Left renal pelvis (tissue), 4 donors: ENCODE measurements around the gene CAMTA1. TPM values are rescaled to one million over a fixed set of nuclear protein-coding genes. Genes with fewer than 3 reads are reported as not detected.

ENCODE experiments used
- DNase-seq, 4 donors: peaks; one replicate each; pipeline ENCODE4 v3.0.0-alpha.2; 2013; ENCODE audit warnings: low read depth in 4 of 4, low spot score in 3 of 4
- polyA plus RNA-seq, 4 donors: library from polyadenylated mRNA; unstranded; fragments of 120-200 nt; gene quantifications; one replicate each; pipeline ENCODE4 v1.2.1, GENCODE V29; 2013; ENCODE audit not compliant: insufficient read length in 4 of 4

CAMTA1 gene
- polyA plus RNA-seq, 4 donors, result 50.7 to 99.9 (median 87.8) TPM

DNA sequence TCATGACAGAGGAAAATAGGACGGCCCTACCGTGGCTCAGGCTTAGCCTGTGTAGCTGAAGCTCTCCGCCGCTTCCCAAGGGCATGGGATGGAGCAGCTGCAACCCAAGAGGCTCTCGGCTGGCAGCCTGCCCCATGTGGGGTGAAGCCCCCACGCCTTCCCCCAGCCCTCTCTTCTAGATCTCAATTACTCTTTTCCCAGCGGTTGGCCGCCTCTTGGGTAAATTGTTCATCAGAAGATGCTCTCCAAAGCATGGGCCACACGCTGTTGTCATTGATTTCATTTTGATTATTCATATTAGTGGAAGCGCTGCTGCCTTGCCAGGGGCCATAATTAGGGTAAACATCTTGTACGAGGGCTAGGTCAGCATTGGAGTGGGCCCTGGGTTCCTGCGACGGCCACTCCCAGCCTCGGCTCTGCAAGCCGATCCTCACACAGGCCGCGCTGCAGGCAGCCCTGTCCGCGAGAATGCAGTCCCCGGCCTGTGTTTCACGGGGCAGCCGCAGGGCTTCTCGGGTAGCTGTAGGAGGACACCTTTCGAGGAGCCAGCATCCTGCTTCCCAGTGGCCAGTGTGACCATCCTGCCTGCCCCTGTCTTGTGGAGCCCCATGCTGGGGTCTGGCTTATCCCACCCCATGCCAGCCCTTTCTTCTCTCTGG is 871.4 kb downstream of the CAMTA1 start:
- DNase-seq, result no peak

DNA sequence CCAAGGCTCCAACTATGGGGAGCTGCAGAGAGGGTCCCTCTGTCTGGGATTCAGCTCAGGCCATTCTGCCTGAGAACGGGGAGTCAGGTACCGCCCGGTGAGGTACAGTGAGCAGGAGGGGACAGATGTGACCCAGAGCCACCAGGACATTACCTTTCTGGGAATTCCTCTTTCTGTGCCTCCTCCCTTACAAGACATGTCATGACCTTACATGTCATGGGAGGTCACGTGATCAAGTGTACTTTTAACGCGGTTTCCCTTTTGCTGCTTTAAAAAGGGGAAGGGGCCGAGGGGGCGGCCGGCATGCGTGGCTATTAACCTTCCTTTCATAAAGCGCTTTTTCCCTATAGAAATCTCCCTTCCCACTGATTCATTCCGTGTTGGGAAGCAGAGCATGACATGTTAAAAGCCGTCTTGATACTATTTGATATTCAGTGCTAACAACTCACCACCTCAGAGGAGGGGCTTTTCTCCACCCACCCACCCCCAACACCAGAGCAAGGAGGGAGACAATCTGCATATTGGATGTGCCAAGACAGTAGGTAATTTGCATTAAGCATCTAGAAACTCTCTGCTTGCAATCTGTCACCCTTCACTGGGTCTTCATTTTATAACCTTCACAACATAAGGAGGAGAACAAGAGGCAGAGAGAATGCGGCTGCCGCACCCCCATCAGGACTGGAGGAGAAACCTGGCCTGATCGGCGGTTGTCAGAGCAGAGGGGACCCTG is 872.2 kb downstream of the CAMTA1 start:
- no peak for DNase-seq

DNA sequence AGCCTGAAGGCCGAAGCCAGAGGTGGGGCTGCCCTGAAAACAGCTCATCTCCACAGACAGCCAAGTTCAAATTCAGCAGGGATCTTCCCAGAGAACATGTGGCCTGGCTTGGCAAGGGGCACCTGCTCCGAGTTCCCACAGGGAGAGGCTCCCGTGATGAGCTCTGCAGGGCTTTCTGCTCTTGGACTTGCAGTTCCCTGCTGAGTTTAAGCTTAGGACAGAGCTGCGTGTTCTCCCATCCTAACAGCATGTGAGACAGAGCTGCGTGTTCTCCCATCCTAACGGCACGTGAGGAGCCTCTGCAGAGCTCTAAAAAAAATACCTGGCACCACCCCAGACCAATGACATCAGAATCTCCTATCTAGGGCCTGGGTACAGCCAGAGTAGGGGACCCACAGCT is 872.8 kb downstream of the CAMTA1 start:
- DNase-seq, result no peak

DNA sequence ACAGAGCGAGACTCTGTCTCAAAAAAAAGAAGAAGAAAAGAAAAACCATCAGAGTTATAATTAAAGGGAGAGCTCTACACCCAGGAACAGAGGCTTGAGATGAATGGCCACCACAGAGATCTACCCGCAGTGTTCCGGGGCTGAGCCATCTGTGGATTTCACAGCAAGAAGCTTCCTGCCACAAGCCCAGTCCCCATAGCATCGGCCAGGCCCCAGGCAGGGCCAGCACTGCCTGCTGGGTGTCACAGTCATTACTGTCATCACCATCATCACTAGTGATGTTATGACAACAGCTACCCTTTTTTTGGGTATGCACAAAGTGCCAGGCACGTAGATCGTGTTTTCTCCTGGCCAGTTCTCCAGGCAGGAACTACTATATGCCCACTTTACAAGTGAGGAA is 874.3 kb downstream of the CAMTA1 start:
- DNase-seq, result no peak

DNA sequence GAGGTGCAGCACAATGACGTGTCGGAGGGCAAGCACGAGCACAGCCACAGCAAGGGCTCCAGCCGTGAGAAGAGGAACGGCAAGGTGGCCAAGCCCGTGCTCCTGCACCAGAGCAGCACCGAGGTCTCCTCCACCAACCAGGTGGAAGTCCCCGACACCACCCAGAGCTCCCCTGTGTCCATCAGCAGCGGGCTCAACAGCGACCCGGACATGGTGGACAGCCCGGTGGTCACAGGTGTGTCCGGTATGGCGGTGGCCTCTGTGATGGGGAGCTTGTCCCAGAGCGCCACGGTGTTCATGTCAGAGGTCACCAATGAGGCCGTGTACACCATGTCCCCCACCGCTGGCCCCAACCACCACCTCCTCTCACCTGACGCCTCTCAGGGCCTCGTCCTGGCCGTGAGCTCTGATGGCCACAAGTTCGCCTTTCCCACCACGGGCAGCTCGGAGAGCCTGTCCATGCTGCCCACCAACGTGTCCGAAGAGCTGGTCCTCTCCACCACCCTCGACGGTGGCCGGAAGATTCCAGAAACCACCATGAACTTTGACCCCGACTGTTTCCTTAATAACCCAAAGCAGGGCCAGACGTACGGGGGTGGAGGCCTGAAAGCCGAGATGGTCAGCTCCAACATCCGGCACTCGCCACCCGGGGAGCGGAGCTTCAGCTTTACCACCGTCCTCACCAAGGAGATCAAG is 878.3 kb downstream of the CAMTA1 start:
- DNase-seq, result no peak

DNA sequence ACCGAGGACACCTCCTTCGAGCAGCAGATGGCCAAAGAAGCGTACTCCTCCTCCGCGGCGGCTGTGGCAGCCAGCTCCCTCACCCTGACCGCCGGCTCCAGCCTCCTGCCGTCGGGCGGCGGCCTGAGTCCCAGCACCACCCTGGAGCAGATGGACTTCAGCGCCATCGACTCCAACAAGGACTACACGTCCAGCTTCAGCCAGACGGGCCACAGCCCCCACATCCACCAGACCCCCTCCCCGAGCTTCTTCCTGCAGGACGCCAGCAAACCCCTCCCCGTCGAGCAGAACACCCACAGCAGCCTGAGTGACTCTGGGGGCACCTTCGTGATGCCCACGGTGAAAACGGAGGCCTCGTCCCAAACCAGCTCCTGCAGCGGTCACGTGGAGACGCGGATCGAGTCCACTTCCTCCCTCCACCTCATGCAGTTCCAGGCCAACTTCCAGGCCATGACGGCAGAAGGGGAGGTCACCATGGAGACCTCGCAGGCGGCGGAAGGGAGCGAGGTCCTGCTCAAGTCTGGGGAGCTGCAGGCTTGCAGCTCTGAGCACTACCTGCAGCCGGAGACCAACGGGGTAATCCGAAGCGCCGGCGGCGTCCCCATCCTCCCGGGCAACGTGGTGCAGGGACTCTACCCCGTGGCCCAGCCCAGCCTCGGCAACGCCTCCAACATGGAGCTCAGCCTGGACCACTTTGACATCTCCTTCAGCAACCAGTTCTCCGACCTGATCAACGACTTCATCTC is 879.1 kb downstream of the CAMTA1 start:
- DNase-seq, result no peak

DNA sequence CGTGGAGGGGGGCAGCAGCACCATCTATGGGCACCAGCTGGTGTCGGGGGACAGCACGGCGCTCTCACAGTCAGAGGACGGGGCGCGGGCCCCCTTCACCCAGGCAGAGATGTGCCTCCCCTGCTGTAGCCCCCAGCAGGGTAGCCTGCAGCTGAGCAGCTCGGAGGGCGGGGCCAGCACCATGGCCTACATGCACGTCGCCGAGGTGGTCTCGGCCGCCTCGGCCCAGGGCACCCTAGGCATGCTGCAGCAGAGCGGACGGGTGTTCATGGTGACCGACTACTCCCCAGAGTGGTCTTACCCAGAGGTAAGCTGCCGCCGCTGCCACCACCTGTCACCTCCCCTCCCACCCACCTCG is 879.6 kb downstream of the CAMTA1 start:
- no peak for DNase-seq

DNA sequence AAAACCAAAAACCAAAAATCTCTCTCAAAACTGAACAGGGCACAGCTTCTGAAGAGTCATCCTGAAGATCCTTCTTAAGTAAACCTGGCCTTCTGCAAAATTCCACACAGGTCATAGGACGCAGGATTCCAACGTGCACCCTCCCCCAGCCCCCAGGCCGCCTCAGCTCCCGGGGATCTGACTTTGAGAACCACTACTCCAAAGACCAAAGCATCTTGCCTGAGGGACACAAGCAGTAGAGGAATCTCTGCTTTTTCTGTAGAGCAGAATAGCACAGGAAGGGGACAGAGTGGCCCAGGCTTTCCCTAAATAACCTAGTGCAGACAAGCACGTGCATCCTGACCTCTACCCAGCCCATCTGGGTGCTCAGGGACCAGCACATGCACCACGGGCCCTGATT is 881.0 kb downstream of the CAMTA1 start:
- DNase-seq, result no peak

DNA sequence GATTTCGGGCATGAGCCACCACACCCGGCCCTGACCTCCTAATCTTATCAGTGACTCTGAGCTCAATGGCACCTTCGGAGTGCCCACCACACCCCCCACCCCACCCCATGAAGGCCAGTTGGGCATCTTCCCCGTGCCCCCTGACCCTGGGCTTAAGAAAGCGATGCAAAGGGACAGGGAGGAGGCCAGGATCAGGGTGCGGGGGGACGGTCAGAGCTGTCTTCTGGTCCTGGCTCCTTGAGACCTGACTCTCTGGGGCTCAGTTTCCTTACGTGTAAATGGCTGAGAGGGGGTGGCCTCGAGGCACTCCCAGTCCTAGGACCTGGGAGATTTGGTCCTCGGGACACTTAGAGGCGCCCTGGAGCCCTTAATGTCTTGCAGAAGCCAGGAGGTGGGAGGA is 881.9 kb downstream of the CAMTA1 start:
- DNase-seq, result no peak

DNA sequence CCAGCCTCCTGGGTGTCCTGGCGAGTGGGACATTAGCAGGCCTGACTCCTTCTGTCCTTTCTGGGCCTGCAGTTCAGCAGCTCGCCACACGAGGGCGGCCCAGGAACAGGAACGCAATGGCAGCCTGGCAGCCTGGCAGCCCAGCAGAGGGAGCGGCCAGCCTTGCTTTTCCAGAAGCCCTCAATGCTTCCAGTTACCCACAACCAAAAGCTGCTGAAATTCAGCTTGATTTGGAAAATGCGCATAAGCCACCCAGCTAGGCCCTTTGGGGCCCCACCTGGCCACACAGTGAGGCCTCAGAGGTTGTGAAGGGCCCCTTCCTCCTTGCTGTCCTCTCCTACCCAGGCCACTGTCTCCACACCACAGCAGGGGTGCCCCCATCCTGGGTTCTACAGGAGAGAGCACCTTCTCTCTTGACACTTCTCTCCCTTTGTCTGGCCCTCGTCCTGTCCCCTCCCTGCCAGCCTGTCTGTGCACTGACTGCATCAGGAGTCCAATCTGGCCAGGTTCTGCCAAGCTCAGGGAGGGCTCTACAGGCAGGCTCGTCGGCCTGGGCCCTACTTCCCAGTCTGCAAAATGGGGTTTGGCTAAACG is 882.5 kb downstream of the CAMTA1 start:
- DNase-seq, result peak in 3 of 4 donors; percentile 65 to 73 (median 65)

DNA sequence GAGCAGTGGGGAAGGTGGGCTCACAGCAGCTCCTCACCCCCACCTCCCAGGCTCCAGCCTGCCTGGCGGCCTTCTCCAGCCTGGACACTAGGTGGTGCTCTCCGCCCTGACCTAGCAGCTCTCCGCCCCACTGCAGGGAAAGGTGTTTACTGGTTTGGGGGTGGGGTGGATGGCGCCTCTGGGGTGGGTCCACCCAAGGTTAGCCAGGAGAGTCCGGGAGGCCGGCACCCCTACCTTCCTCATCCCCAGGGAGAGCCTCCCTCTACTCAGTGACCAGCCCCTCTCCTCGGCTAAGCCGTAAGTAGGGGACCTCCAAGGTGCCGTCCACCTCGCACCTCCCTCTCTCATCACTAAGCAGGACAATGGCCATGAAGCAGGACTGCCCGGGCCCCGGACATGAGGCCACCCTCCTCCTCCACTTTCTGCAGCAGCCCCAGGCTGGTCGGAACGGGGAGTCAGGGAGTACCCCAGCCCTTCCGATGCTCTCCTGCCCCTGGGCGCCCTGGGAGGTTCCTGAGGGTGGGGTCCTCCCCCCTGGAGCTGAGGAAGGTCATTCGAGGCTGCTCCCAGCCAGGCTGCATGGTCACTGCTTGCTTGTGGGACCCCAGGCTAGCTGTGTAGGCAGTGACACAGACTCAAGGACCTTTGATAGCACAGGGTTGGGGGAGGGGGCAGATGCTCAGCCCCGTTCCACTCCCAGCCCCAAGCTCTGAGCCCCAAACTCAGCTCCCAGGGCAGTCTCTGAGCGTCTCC is 884.5 kb downstream of the CAMTA1 start:
- peak in 1 of 4 donors; percentile 40 for DNase-seq

DNA sequence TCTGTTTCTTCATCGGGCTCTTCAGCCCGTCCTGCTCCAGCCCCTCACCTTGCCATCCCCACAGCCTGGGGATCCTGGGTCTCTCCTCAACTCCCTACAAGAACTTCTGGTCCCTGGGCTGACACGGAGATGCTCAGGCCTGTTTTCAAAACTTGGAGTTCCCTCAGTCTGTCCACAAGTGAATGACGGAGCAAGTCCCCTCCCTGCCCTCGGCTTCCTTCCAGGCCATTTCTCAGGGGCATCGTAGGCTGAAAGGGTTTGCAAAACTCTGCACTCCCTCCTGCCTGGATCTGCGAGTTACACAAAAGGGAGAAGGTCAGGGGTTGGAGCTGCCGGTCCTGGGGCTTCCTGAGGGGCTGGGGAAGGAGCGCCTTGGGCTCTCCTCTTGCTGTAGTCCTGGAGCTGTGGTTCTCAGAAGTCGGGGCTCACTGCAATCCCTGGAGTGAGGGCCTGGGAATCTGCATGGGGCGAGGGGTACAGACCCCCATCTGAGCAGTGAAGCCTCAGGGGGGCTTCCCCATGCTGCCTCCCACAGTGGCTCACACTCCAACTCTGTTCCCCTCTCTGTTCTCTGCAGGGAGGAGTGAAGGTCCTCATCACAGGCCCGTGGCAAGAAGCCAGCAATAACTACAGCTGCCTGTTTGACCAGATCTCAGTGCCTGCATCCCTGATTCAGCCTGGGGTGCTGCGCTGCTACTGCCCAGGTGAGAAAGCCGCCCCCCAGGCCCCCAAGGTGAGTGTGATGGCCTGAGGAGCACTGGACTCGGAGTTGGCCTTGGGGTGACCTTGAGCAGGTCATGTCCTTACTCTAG is 885.3 kb downstream of the CAMTA1 start:
- DNase-seq, result no peak

DNA sequence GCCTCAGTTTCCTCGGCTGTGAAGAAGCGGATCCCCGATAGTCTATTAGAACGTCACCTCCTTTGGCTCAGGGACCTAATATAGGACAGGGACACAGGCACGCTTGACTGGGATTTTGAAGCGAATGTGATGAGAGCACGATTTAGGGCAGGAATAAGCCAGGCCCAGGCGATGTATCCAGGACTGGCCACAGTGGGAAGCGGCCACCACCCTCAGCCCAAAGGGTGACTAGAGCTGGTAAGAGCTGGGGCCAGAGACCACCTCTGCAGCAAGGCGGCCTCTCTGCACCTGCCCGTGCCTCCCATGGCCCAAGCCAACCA is 885.9 kb downstream of the CAMTA1 start:
- no peak for DNase-seq

DNA sequence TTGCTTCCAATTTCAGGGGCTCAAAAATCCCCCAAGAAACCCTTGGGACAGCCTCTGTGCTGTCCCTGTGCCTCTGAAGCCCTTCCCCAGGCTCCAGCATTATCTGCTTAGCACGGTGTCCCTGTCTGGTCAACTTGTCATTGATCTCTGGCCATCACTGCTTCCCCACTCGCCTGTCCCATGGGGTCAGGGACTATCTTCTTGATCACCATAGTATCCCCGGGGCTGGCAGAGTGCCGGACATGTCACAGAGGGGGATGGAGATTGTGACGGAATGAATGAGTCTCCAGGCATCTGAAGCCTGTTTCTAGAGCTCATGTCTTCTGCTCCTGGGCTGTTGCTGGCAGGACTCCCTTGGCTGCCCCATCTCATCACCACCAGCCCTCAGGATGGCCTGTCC is 886.4 kb downstream of the CAMTA1 start:
- DNase-seq, result no peak

DNA sequence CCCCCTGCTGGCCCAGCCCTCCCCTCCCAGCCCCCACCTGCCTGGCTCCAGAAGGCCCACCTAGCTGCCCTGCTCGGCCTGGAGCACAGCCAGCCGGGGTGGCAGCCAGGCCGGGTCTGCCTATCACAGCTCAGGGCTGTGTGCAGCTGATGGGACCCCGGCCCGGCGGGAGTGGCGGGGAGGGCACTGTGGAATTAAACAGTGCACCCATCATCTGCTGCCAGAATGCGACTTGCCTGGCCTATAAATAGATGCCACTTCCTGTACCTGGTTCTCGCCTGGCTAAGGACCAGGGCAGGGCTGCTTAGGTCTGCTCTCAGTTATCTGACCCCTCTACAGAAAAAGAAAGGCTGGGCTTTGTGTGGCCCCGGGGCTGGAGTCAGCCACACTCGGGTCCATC is 887.6 kb downstream of the CAMTA1 start:
- DNase-seq, result no peak

DNA sequence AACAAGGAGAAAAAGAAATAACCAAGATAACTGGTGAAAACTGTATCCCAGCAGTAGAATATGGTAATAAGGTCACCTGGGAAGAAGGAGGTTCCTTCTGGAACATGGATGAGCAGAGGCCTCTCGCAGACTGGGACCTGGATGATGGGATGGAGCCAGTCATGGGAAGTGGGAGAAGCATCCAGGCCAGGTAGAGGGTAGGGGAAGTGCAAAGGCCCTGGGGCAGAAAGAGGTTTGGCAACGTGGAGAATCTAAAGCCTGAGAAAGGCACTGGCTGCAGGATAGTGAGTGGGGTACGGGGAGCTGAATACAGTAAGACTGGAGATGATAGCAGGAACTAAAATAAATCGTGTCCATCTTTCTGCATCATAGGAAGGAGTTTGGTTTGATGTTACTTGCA is 889.7 kb downstream of the CAMTA1 start:
- DNase-seq, result no peak

DNA sequence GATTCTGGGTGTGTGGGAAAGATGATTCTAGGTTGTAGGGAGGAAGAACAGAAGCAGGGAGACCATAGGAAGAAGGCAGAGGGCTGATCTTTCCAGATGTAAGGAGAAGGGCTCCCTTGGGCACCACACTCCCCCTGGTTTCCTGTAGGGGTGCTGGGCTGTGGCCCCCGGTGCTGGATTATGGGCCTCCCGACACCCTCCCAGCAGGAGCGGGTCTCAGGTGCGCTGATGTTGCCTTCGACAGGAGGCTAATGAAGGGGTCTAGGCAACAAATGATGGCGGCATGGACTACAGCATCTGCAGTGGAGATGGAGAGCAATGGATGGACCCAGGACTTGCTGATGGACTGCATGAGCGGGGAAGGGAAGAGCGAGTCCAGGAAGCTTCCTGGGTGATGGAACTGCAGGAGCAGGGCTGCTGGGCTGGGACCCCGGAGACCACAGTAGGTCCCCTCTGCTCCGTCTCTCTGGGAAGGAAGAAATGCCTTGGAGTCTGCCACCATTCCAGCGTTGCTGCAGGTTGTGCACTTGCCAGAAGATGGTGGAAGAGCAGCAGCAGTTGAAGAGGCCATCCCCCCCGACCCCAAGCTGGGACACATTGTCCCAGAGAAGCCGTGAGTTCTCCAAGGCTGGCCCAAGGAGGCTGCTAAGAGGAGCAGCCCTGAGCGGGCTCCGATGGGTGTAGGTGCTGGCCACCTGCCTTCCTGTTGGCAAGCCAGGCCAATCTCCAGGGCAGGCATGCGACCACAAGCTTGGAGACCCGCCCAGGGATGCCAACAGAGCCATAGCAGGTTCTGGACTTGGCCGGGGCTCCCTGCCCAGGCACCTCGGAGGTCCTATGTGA is 890.4 kb downstream of the CAMTA1 start:
- DNase-seq, result no peak

DNA sequence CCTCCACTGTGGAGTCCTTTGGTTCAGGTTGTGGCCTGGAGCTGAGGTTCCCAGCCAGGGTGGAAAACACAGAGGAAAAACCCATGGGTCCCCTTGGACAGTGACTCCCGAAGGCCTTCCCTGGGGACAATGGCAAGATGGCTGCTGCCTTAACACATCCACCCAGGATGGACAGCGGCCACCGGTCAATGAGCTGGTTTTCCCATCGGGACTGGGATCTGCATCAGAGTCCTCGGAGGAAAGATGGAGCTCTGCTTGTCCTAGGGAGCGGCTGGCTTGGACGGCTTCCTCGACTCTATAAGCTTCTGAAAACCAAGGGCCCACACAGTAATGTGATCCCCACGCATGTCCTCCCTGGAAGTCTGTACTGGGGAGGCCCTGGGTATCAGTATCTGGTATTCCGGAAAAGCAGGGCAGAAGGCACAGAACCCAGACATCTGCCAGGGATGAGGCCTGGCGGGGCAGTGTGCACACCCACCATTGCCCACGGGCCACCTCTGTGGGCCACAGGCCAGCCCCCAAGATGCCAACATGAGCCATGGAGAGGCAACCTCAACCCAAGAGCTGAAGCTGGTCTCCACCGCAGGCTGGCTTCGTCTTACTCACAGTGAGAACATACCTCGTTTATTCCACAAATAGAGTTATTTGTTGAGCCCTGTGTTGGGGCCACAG is 891.2 kb downstream of the CAMTA1 start:
- no peak for DNase-seq
